ENCODE results near the gene CNN1. TPM values are rescaled to one million over a fixed set of nuclear protein-coding genes. Genes with fewer than 3 reads are reported as not detected.

CNN1 gene
- total RNA-seq, 3 donors from 2014 or later, result 19.3 to 1,130 (median 71.6) TPM

DNA sequence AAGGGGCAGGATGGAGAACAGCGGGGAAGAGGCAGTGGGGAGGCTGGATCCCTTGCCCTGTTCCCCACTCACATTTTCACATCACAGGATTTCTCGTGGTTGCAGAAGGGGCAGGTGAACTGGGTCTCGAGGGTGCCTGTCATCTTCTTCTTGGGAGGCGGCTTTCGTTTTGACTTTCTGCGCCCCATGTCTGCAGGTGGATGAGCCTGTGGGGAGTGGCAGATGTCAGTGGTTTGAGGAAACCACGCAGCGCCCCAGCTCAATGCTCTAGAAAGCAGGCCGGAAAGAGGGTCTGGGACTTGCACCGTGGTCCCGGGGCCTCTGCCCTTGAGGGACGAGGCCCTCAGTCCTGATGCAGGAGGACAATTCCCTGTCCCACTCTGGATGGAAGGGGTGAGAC is 15.5 kb downstream of the CNN1 start:
- Histone ChIP-seq H3K36me3 (ENCODE audit: low read depth) (peaks cover 5% of the 10 kb centered on the region), H3K4me1 (ENCODE audit: low read depth) (peaks cover 9% of the 10 kb centered on the region), H3K4me3 (no peak overlapping the region), H3K9me3 (no peaks in the 10 kb centered on the region)
- TF ChIP-seq, protein P1, sequence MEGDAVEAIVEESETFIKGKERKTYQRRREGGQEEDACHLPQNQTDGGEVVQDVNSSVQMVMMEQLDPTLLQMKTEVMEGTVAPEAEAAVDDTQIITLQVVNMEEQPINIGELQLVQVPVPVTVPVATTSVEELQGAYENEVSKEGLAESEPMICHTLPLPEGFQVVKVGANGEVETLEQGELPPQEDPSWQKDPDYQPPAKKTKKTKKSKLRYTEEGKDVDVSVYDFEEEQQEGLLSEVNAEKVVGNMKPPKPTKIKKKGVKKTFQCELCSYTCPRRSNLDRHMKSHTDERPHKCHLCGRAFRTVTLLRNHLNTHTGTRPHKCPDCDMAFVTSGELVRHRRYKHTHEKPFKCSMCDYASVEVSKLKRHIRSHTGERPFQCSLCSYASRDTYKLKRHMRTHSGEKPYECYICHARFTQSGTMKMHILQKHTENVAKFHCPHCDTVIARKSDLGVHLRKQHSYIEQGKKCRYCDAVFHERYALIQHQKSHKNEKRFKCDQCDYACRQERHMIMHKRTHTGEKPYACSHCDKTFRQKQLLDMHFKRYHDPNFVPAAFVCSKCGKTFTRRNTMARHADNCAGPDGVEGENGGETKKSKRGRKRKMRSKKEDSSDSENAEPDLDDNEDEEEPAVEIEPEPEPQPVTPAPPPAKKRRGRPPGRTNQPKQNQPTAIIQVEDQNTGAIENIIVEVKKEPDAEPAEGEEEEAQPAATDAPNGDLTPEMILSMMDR (IDR thresholded peaks at IDR 0.05), result no peak
- intact Hi-C loops (cut with DNase I, micrococcal nuclease), result no loop called here
- ATAC-seq, result no peak
- no peak for DNase-seq

DNA sequence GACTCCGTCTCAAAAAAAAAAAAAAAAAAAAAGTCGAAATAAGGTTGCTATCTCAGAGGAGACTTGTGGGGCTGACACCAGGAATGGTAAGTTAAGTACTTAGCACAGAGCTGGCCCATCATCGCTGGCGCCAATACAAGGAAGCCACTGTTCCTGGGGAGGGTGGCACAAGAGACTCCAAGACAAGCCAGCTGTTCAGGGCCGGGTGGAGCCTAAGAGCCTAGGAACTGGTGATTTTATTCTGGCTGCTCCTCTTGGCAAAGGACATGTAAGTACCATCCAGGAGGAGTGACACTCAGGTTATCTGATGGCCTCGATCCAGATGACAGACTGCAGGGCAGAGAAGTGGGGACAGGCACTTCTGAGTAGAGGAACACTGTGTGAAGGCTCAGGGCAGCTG is 16.6 kb downstream of the CNN1 start:
- Histone ChIP-seq H3K9me3 (no peaks in the 10 kb centered on the region), H3K4me1 (ENCODE audit: low read depth) (peaks cover 11% of the 10 kb centered on the region), H3K36me3 (ENCODE audit: low read depth) (peaks cover 5% of the 10 kb centered on the region), H3K4me3 (no peak overlapping the region)
- ATAC-seq, result no peak
- intact Hi-C loops (cut with DNase I, micrococcal nuclease), result no loop called here
- DNase-seq, result no peak
- TF ChIP-seq, protein P1 (IDR thresholded peaks at IDR 0.05), result no peak

DNA sequence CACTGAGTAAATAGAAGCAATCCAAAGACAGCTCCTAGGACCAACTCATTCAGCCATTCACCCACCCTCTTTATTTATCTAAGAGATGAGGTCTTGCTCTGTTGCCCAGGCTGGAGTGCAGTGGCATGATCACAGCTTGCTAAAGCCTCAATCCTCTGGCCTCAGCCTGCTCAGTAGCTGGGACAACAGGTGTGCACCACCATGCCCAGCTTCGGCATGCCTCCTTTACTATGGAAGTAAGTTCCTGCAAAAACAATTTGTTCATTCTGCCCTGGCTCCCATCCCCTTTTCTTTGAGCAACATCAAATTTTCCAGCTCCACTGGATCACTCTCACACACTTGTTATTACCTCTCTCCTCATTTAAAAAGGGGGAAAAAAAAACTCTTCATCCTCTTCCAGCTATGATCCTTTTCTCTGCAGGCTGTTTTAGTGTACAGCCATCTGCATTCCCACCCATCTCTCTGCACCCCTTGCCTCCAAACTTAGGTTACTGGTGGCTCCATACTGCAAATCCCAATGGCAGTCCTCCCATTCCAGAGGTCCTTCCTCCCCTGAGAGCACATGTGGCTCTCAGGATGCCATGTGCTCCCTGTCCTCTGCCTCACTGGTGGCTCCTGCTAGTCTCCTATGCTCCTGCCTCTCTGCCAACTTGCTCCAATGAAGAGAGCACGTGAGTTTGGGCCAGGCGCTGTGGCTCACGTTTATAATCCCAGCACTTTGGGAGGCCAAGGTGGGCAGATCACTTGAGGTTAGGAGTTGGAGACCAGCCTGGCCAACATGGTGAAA is 18.2 kb downstream of the CNN1 start:
- H3K36me3 ChIP-seq (ENCODE audit: low read depth), result peaks cover 5% of the 10 kb centered on the region
- intact Hi-C loops (cut with DNase I, micrococcal nuclease), result no loop called here
- TF ChIP-seq, protein P1 (IDR thresholded peaks at IDR 0.05), result no peak
- no peak overlapping the region for H3K4me3 ChIP-seq
- H3K4me1 ChIP-seq (ENCODE audit: low read depth), result peaks cover 11% of the 10 kb centered on the region
- ATAC-seq (no peak), DNase-seq (no peak)
- no peaks in the 10 kb centered on the region for H3K9me3 ChIP-seq

DNA sequence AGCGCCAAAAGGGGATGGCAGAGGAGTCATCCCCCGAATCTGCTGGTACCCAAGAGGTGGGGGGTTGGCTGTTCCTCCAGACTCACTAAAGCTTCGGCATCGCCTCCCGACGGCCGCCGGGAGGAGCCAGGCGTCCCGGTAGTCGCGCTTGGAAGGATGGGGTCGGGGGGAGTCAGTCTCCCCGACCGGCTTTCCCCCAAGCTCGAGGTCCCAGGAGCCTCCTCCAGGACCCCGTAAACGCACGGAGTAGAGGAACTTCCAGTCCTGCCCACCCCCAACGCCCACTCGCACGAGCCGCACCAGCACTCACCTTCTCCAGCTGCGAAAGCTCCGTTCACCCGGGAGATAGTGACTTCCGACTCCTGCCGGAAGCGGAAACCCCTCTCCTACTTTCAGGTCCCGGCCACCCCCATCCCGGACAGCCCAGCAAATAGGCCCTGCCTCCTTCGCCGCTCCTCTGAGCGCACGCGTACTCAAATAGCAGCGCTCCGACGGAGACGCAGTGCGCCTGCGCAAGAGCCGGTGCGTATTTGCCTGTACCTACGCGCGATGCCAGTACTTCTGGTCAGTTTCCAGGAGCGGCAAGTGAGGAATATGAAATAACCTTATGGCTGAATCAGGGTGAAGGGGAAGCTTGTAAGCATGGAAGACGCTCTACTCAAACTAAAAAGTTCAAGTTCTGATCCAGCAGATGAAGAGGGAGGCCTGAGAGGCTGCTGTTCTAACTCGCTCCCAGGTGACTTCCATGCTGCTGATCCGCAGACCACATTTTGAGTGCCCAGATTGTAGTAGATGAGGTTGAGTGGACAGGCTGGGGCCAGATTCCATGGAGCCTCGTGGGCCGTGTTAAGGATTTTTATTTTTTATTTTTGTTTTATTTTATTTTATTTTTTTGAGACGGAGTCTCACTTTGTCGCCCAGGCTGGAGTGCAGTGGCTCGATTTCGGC is 20.5 kb downstream of the CNN1 start, which contains the start of gene ELOF1:
TSS of gene ELOF1 (minus strand) at position 350 of the 948 bp plus-strand sequence. CDS start 4,883 bp downstream, outside the sequence.
- TF ChIP-seq, protein P1 (IDR thresholded peaks at IDR 0.05), result no peak
- Histone ChIP-seq H3K4me1 (ENCODE audit: low read depth) (peaks cover 11% of the 10 kb centered on the region), H3K9me3 (no peaks in the 10 kb centered on the region), H3K4me3 (peak within 1 kb of the TSS; percentile 74), H3K36me3 (ENCODE audit: low read depth) (no peaks in the 10 kb centered on the region)
- peak; percentile 97 to 99 (median 98) for DNase-seq
- ATAC-seq, result peak; percentile 99
- intact Hi-C loops (cut with DNase I, micrococcal nuclease), result no loop called here

DNA sequence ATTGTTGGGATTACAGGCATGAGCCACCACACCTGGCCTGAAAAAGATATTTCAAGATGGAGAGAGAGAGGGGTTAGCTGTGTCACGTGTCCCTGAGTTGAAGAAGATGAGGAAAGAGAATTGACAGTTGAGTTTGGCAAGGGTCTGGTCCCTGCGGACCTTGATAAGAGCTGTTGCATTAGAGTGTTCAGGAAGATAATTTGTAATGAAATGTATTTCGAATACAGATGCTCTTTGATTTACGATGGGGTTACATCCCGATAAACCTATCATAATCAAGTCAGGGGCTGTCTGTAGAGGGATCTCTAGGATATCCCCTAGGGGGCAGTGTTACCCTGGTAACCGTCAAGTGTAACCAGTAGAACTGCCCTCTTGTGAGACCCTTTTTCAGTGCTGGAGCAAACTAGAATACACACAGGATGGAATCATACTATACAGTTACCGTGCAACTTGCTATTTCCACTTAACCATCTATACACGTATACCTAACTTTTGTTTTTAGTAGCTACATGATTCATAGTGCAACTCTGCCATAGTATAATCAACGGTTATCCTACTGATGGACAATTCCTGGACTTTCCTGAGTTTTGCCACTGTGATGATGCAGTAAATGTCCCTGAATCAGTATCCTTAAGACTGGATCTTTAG is 21.9 kb downstream of the CNN1 start:
- DNase-seq (peak in 1 of 3 donors; percentile 67), ATAC-seq (peak; percentile 50)
- Histone ChIP-seq H3K36me3 (ENCODE audit: low read depth) (no peaks in the 10 kb centered on the region), H3K4me3 (no peak overlapping the region), H3K4me1 (ENCODE audit: low read depth) (peaks cover 11% of the 10 kb centered on the region), H3K9me3 (no peaks in the 10 kb centered on the region)
- intact Hi-C loops (cut with DNase I, micrococcal nuclease), result no loop called here
- TF ChIP-seq, protein P1 (IDR thresholded peaks at IDR 0.05), result peak; percentile 18

Measured in mucosa of descending colon (tissue), 3 donors.